ENCODE results near the gene PCDHGA7. TPM values are rescaled to one million over a fixed set of nuclear protein-coding genes. Genes with fewer than 3 reads are reported as not detected.
"Not testable (repeated sequence)": the region's sequence is repeated elsewhere in the genome, so short reads cannot be mapped to it uniquely, and the experiment has no call there.

PCDHGA7 gene
- 2.2 and 3.1 TPM in 2 replicates for total RNA-seq

DNA sequence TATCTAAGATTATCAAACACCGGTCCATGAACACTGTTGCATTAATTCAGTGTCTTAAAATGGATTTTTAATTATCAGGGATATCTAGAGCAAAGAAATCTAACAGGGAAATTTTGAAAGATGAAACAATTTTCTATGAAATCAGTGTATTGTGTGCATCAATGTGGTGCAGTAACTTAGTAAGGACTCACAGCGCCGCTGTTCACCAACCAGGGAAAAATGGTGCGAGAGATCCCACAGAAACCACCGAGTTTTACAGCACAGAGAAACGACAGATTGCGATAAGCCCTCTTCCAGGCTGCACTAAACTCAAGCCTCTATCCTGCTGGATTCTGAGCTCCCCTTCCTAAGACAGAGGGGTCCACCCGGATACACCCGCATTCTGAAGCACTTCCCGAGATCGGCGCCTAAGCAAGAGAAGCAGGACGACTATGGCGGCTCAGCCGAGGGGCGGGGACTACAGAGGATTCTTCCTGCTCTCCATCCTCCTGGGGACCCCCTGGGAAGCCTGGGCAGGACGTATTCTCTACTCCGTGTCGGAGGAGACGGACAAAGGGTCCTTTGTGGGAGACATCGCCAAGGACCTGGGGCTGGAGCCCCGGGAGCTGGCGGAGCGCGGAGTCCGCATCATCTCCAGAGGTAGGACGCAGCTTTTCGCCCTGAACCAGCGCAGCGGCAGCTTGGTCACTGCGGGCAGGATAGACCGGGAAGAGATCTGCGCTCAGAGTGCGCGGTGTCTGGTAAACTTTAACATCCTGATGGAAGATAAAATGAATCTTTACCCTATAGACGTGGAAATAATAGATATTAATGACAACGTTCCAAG, at the start of gene PCDHGA7:
PCDHGA7 (plus strand) TSS at position 274 of the 826 bp plus-strand sequence; CDS start at position 432, 158 bp downstream.
- DNase-seq (ENCODE audit: low read depth): no peak
- TF ChIP-seq, protein P1, sequence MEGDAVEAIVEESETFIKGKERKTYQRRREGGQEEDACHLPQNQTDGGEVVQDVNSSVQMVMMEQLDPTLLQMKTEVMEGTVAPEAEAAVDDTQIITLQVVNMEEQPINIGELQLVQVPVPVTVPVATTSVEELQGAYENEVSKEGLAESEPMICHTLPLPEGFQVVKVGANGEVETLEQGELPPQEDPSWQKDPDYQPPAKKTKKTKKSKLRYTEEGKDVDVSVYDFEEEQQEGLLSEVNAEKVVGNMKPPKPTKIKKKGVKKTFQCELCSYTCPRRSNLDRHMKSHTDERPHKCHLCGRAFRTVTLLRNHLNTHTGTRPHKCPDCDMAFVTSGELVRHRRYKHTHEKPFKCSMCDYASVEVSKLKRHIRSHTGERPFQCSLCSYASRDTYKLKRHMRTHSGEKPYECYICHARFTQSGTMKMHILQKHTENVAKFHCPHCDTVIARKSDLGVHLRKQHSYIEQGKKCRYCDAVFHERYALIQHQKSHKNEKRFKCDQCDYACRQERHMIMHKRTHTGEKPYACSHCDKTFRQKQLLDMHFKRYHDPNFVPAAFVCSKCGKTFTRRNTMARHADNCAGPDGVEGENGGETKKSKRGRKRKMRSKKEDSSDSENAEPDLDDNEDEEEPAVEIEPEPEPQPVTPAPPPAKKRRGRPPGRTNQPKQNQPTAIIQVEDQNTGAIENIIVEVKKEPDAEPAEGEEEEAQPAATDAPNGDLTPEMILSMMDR (IDR thresholded peaks at IDR 0.05; ENCODE audit: insufficient read depth, low read length, poor library complexity, severe bottlenecking): peak; percentile 28
- peak within 1 kb of the TSS; percentile 43 for H3K4me3 ChIP-seq (ENCODE audit: low read depth, low read length)
- H3K27me3 ChIP-seq (ENCODE audit: control insufficient read depth, insufficient read depth, low read length): peaks cover 9% of the 10 kb centered on the region
- no peaks in the 10 kb centered on the region for H3K36me3 ChIP-seq (ENCODE audit: control insufficient read depth, insufficient read depth, low read length)

DNA sequence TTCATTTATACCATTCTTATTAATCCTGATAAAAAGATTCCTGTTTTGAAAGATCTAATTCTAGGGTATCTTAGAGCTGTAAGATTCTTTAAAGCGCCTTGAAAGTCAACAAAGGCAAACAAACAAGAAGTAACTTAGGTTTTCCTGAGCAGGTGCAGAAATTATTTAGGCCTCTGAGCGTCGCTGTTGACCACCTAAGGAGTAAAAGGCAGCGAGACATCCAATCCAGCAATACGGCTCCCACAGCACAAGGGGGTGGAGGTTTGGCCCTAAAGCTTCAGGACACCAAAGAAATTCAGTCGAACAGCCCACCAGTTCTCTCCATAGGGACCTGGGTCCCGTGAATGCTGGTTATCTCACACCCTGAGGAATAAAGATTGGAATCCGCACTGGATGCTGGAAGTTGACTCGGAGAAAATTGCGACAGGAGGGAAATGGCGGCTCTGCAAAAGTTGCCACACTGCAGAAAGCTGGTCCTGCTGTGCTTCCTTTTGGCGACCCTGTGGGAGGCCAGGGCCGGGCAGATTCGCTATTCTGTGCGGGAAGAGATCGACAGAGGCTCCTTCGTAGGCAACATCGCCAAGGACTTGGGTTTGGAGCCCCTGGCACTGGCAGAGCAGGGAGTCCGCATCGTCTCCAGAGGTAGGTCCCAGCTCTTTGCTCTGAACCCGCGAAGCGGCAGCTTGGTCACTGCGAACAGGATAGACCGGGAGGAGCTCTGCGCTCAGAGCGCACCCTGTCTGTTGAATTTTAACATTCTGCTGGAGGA, 43.8 kb upstream of the PCDHGA7 start, which contains the start of gene PCDHGA2:
PCDHGA2 (plus strand) TSS at position 223 of the 769 bp plus-strand sequence.
- H3K4me3 ChIP-seq (ENCODE audit: low read depth, low read length): peak within 1 kb of the TSS; percentile 24
- H3K36me3 ChIP-seq (ENCODE audit: control insufficient read depth, insufficient read depth, low read length): no peaks in the 10 kb centered on the region
- TF ChIP-seq, protein P1 (IDR thresholded peaks at IDR 0.05; ENCODE audit: insufficient read depth, low read length, poor library complexity, severe bottlenecking): peak; percentile 51
- H3K27me3 ChIP-seq (ENCODE audit: control insufficient read depth, insufficient read depth, low read length): peaks cover 16% of the 10 kb centered on the region
- DNase-seq (ENCODE audit: low read depth): no peak

DNA sequence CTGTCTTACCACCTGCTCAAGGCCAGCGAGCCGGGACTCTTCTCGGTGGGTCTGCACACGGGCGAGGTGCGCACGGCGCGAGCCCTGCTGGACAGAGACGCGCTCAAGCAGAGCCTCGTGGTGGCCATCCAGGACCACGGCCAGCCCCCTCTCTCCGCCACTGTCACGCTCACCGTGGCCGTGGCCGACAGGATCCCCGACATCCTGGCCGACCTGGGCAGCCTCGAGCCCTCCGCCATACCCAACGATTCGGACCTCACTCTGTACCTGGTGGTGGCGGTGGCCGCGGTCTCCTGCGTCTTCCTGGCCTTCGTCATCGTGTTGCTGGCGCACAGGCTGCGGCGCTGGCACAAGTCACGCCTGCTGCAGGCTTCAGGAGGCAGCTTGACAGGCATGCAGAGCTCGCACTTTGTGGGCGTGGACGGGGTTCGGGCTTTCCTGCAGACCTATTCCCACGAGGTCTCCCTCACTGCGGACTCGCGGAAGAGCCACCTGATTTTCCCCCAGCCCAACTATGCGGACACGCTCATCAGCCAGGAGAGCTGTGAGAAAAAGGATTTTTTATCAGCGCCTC, 41.7 kb upstream of the PCDHGA7 start:
- H3K36me3 ChIP-seq (ENCODE audit: control insufficient read depth, insufficient read depth, low read length); DNase-seq (ENCODE audit: low read depth); H3K4me3 ChIP-seq (ENCODE audit: low read depth, low read length): not testable (repeated sequence)
- H3K27me3 ChIP-seq (ENCODE audit: control insufficient read depth, insufficient read depth, low read length): peaks cover 18% of the 10 kb centered on the region

DNA sequence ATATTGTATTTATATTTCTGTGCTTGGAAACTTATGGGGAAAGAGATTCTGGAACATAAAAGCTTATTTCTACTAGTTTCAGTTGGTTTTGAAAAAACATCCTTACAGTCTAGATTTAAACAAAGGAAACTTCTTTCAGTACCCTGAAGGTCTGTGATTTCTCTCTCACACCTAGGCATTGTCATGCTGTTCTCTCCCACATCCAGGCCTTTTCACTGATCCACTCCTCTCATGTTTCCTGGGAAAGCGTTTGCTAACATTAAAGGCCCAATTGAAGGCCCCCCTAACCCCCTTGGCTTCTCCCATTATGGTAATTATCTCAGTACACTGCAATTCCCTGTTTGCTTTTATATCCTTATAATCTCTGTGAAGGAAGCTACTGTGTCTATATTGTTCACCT, 39.8 kb upstream of the PCDHGA7 start:
- TF ChIP-seq, protein P1 (IDR thresholded peaks at IDR 0.05; ENCODE audit: insufficient read depth, low read length, poor library complexity, severe bottlenecking): no peak
- H3K27me3 ChIP-seq (ENCODE audit: control insufficient read depth, insufficient read depth, low read length): peaks cover 18% of the 10 kb centered on the region

DNA sequence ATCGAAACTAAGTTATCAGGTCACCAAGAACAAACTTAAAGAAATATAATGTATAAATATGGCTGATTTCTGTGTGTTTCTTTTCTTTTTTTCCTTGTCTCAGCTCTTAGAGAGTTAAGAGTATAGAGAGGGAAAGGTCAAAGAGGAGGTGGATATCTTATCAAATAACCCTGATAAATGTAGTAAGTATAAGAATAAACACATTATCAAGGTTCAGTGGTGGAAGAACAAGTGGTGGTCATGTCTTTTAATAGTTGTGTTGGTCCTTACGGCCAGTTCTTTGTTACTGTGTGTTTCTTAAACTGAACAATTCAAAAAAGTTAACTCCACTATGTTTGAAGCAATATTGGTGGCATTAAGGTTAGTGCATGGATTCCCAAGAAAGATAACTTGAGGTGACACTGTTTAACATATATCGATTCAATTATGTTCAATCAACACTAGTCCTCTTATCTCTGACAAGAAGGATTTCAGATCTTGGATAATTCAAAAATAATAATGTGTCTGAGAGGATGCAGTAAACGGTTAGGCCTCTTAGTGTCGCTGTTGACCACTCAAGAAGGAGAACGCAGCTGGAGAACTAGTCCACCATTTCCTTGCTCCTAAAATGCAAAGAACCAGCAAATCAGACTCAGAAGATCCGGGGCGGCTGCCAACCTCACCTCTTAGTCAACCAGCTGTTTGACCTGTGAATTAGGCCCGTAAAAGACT, 39.1 kb upstream of the PCDHGA7 start, which contains the start of gene PCDHGA3:
PCDHGA3 (plus strand) TSS at position 588 of the 711 bp plus-strand sequence. CDS start 205 bp downstream, outside the sequence.
- TF ChIP-seq, protein P1 (IDR thresholded peaks at IDR 0.05; ENCODE audit: insufficient read depth, low read length, poor library complexity, severe bottlenecking): peak; percentile 7
- Histone ChIP-seq H3K27me3 (ENCODE audit: control insufficient read depth, insufficient read depth, low read length) (peaks cover 18% of the 10 kb centered on the region), H3K36me3 (ENCODE audit: control insufficient read depth, insufficient read depth, low read length) (no peaks in the 10 kb centered on the region), H3K4me3 (ENCODE audit: low read depth, low read length) (peak within 1 kb of the TSS; percentile 7)
- DNase-seq (ENCODE audit: low read depth): no peak

More for the DNA sequence above, 39.8 kb upstream of the PCDHGA7 start:
- Histone ChIP-seq H3K36me3 (ENCODE audit: control insufficient read depth, insufficient read depth, low read length) (no peaks in the 10 kb centered on the region), H3K4me3 (ENCODE audit: low read depth, low read length) (no peak overlapping the region)
- no peak for DNase-seq (ENCODE audit: low read depth)
